Hepatocyte (in vitro differentiated cells): ENCODE data around the gene RIPOR2. TPM values are rescaled to one million over a fixed set of nuclear protein-coding genes. Genes with fewer than 3 reads are reported as not detected.

Source experiments
- DNase-seq: peaks from one replicate; pipeline ENCODE4 v3.0.0-alpha.2; 2016; ENCODE audit warnings: low spot score
- H2AFZ ChIP-seq: fragments of 200-600 bp; sonication (generic); 2 replicates; pipeline ENCODE4 v1.6.0; 2016; ENCODE audit warnings: antibody characterized with exemption, mild to moderate bottlenecking
- H3K27ac ChIP-seq: fragments of 200-600 bp; sonication (generic); 2 replicates; pipeline ENCODE4 v1.5.1; 2016; ENCODE audit warnings: mild to moderate bottlenecking
- H3K27me3 ChIP-seq: fragments of 200-600 bp; sonication (generic); 2 replicates; pipeline ENCODE4 v1.6.1; 2016
- H3K36me3 ChIP-seq: fragments of 200-600 bp; sonication (generic); replicated peaks from 2 replicates; pipeline ENCODE4 v1.5.1; 2016; ENCODE audit warnings: low read depth; ENCODE audit not compliant: insufficient read depth
- H3K4me1 ChIP-seq: fragments of 200-600 bp; sonication (generic); 2 replicates; pipeline ENCODE4 v1.5.1; 2016; ENCODE audit warnings: mild to moderate bottlenecking, moderate library complexity; ENCODE audit not compliant: insufficient read depth
- H3K4me2 ChIP-seq: fragments of 200-600 bp; sonication (generic); 2 replicates; pipeline ENCODE4 v1.6.0; 2016
- H3K4me3 ChIP-seq: fragments of 200-600 bp; sonication (generic); 2 replicates; pipeline ENCODE4 v1.5.1; 2016; ENCODE audit warnings: mild to moderate bottlenecking
- H3K79me2 ChIP-seq: fragments of 200-600 bp; sonication (generic); 2 replicates; pipeline ENCODE4 v1.6.0; 2017; ENCODE audit warnings: mild to moderate bottlenecking
- H3K9me2 ChIP-seq: fragments of 200-600 bp; sonication (generic); replicated peaks from 2 replicates; pipeline ENCODE4 v1.6.0; 2017; ENCODE audit warnings: mild to moderate bottlenecking; ENCODE audit not compliant: insufficient read depth
- H3K9me3 ChIP-seq: fragments of 200-600 bp; sonication (generic); 2 replicates; pipeline ENCODE4 v1.5.1; 2016; ENCODE audit warnings: low read depth, mild to moderate bottlenecking
- H4K20me1 ChIP-seq: fragments of 200-600 bp; sonication (generic); 2 replicates; pipeline ENCODE4 v1.6.0; 2016; ENCODE audit warnings: mild to moderate bottlenecking; ENCODE audit not compliant: insufficient read depth, poor library complexity, severe bottlenecking
- CTCF ChIP-seq: fragments of 200-600 bp; sonication (generic); IDR thresholded peaks from 2 replicates; pipeline ENCODE4 v1.5.1; 2016; ENCODE audit warnings: antibody characterized with exemption, mild to moderate bottlenecking; ENCODE audit not compliant: poor library complexity
- EZH2 ChIP-seq: fragments of 200-600 bp; sonication (generic); IDR thresholded peaks from 2 replicates; pipeline ENCODE4 v1.6.1; 2016; ENCODE audit warnings: antibody characterized with exemption, mild to moderate bottlenecking, borderline replicate concordance
- EZH2phosphoT487 ChIP-seq: fragments of 200-600 bp; sonication (generic); IDR thresholded peaks from one replicate; pipeline ENCODE4 v1.6.1; 2018; ENCODE audit warnings: antibody characterized with exemption, mild to moderate bottlenecking, low read depth, moderate library complexity; ENCODE audit not compliant: unreplicated experiment, severe bottlenecking
- WGBS: methylation state at CpG from one replicate; pipeline ENCODE4 v1.1.6; 2016; ENCODE audit warnings: low lambda C conversion rate; ENCODE audit errors: missing lambda C conversion rate; 5-methylcytosine and 5-hydroxymethylcytosine counted together
- polyA plus RNA-seq: library from polyadenylated mRNA; unstranded; fragments of >200 nt; fragmentation: Nextera tagmentation; extraction: Ambion mirVana; gene quantifications from 2 replicates; pipeline ENCODE4 v1.2.1, GENCODE V29; 2016
- total RNA-seq: library from RNA; depleted of rRNA; stranded (reverse); fragments of >200 nt; gene quantifications from 2 replicates; pipeline ENCODE4 v1.2.3, GENCODE V29; 2014

Gene RIPOR2
- total and polyA plus RNA-seq, 2 experiments from 2014 or later: 11.8 to 17.3 TPM

- Histone ChIP-seq H3K4me2 (no peak overlapping the region), H3K9me2 (no peaks in the 10 kb centered on the region), H3K9me3 (no peaks in the 10 kb centered on the region), H3K36me3 (no peaks in the 10 kb centered on the region), H3K4me3 (no peak overlapping the region), H4K20me1 (no peaks in the 10 kb centered on the region), H3K27ac (no peak overlapping the region), H3K4me1 (peaks cover 21% of the 10 kb centered on the region), H3K79me2 (no peaks in the 10 kb centered on the region), H3K27me3 (no peaks in the 10 kb centered on the region), H2AFZ (no peak overlapping the region)
- whole genome bisulfite sequencing: 59% methylated on average over 8 of the region's 8 CpGs
- no peak for DNase-seq
- no peak for TF ChIP-seq CTCF
- no peak for TF ChIP-seq EZH2
- no peak for TF ChIP-seq EZH2phosphoT487
Observed at GRCh38 chr6:24923885-24924401, 11.8 kb downstream of the RIPOR2 start.

GRCh38 chr6:24922814-24923213 is 12.9 kb downstream of the RIPOR2 start:
- H4K20me1 ChIP-seq: no peaks in the 10 kb centered on the region
- DNase-seq: no peak
- H3K27ac ChIP-seq: no peak overlapping the region
- H3K36me3 ChIP-seq: no peaks in the 10 kb centered on the region
- no peak overlapping the region for H3K4me3 ChIP-seq
- H3K27me3 ChIP-seq: no peaks in the 10 kb centered on the region
- TF ChIP-seq EZH2: no peak
- no peak for TF ChIP-seq CTCF
- TF ChIP-seq EZH2phosphoT487: no peak
- H3K79me2 ChIP-seq: no peaks in the 10 kb centered on the region
- no peaks in the 10 kb centered on the region for H3K9me2 ChIP-seq
- WGBS: 74% methylated on average over 2 of the region's 2 CpGs
- H3K4me2 ChIP-seq: no peak overlapping the region
- H3K9me3 ChIP-seq: no peaks in the 10 kb centered on the region
- peaks cover 24% of the 10 kb centered on the region for H3K4me1 ChIP-seq
- H2AFZ ChIP-seq: no peak overlapping the region

- no peak overlapping the region for H3K27ac ChIP-seq
- no peaks in the 10 kb centered on the region for H3K27me3 ChIP-seq
- no peak overlapping the region for H3K4me2 ChIP-seq
- WGBS: 88% methylated on average over 4 of the region's 4 CpGs
- H3K4me3 ChIP-seq: no peak overlapping the region
- no peak for DNase-seq
- H4K20me1 ChIP-seq: no peaks in the 10 kb centered on the region
- no peak overlapping the region for H2AFZ ChIP-seq
- no peaks in the 10 kb centered on the region for H3K9me3 ChIP-seq
- peaks cover 24% of the 10 kb centered on the region for H3K4me1 ChIP-seq
- TF ChIP-seq CTCF (no peak), EZH2phosphoT487 (no peak), EZH2 (no peak)
- no peaks in the 10 kb centered on the region for H3K79me2 ChIP-seq
- H3K9me2 ChIP-seq: no peaks in the 10 kb centered on the region
- H3K36me3 ChIP-seq: no peaks in the 10 kb centered on the region
Observed at GRCh38 chr6:24922170-24922569, 13.6 kb downstream of the RIPOR2 start.

GRCh38 chr6:24920136-24920535 is 15.6 kb downstream of the RIPOR2 start:
- H3K27me3 ChIP-seq: no peaks in the 10 kb centered on the region
- DNase-seq: no peak
- no peaks in the 10 kb centered on the region for H3K9me3 ChIP-seq
- H3K4me3 ChIP-seq: no peak overlapping the region
- H2AFZ ChIP-seq: no peak overlapping the region
- no peaks in the 10 kb centered on the region for H3K36me3 ChIP-seq
- no peak for TF ChIP-seq EZH2phosphoT487
- no peak for TF ChIP-seq CTCF
- no peak for TF ChIP-seq EZH2
- peaks cover 17% of the 10 kb centered on the region for H3K4me1 ChIP-seq
- no peaks in the 10 kb centered on the region for H4K20me1 ChIP-seq
- no peak overlapping the region for H3K4me2 ChIP-seq
- no peak overlapping the region for H3K27ac ChIP-seq
- H3K79me2 ChIP-seq: no peaks in the 10 kb centered on the region
- no peaks in the 10 kb centered on the region for H3K9me2 ChIP-seq
